Neural cell (in vitro differentiated cells): ENCODE data around the gene IPO5. TPM values are rescaled to one million over a fixed set of nuclear protein-coding genes. Genes with fewer than 3 reads are reported as not detected.
"Not testable (repeated sequence)": the region's sequence is repeated elsewhere in the genome, so short reads cannot be mapped to it uniquely, and the experiment has no call there.

Experiments
- H2AFZ ChIP-seq: fragments of 200-600, 300-800 bp; sonication (generic), shearing (Covaris generic); 2 replicates; pipeline ENCODE4 v1.6.0; 2014; ENCODE audit warnings: low read depth, mild to moderate bottlenecking, antibody characterized with exemption, low read length, moderate library complexity
- H3F3A ChIP-seq: fragments of 200-600 bp; shearing (Covaris generic); 2 replicates; pipeline ENCODE4 v1.6.1; 2016; ENCODE audit warnings: mild to moderate bottlenecking, moderate library complexity, mixed read lengths, antibody characterized with exemption, low read length; ENCODE audit not compliant: insufficient read depth, poor library complexity, severe bottlenecking
- H3K27ac ChIP-seq: fragments of 200-600, 300-800 bp; sonication (generic), shearing (Covaris generic); 2 replicates; pipeline ENCODE4 v1.5.1; 2014; ENCODE audit warnings: mild to moderate bottlenecking, low read length, moderate library complexity
- H3K27me3 ChIP-seq: fragments of 300-800, 200-600 bp; sonication (generic), shearing (Covaris generic); 2 replicates; pipeline ENCODE4 v1.6.0; 2014; ENCODE audit warnings: mild to moderate bottlenecking, low read depth, low read length, moderate library complexity; ENCODE audit not compliant: insufficient read depth
- H3K36me3 ChIP-seq: fragments of 300-800, 200-600 bp; sonication (generic), shearing (Covaris generic); 2 replicates; pipeline ENCODE4 v1.5.1; 2014; ENCODE audit warnings: mild to moderate bottlenecking, antibody characterized with exemption, low read length, moderate library complexity; ENCODE audit not compliant: insufficient read depth
- H3K4me2 ChIP-seq: fragments of 300-800, 200-600 bp; sonication (generic), shearing (Covaris generic); 2 replicates; pipeline ENCODE4 v1.6.0; 2014; ENCODE audit warnings: mild to moderate bottlenecking, low read length
- H3K4me3 ChIP-seq: fragments of 300-800, 200-600 bp; sonication (generic), shearing (Covaris generic); 2 replicates; pipeline ENCODE4 v1.5.1; 2014; ENCODE audit warnings: mild to moderate bottlenecking, low read length, moderate library complexity
- H3K79me2 ChIP-seq: fragments of 200-600 bp; shearing (Covaris generic); replicated peaks from 2 replicates; pipeline ENCODE4 v1.6.0; 2014; ENCODE audit warnings: mild to moderate bottlenecking, low read length, moderate library complexity; ENCODE audit not compliant: insufficient read depth
- H3K9ac ChIP-seq: fragments of 300-800, 200-600 bp; sonication (generic), shearing (Covaris generic); 2 replicates; pipeline ENCODE4 v1.6.1; 2016; ENCODE audit warnings: mild to moderate bottlenecking, low read length, mixed read lengths
- H3K9me2 ChIP-seq: fragments of 200-600 bp; shearing (Covaris generic); 2 replicates; pipeline ENCODE4 v1.6.1; 2016; ENCODE audit warnings: mild to moderate bottlenecking, low read length, mixed read lengths; ENCODE audit not compliant: insufficient read depth
- H3K9me3 ChIP-seq: fragments of 200-600, 300-800 bp; sonication (generic), shearing (Covaris generic); 2 replicates; pipeline ENCODE4 v1.6.1; 2016; ENCODE audit warnings: mild to moderate bottlenecking, mixed run types, low read length, moderate library complexity, mixed read lengths
- H4K20me1 ChIP-seq: fragments of 200-600 bp; shearing (Covaris generic); 2 replicates; pipeline ENCODE4 v1.6.1; 2016; ENCODE audit warnings: mild to moderate bottlenecking, mixed run types; ENCODE audit not compliant: insufficient read depth
- CTCF ChIP-seq: fragments of 450-650 bp; IDR thresholded peaks from 2 replicates; pipeline ENCODE4 v1.5.1; 2014; ENCODE audit warnings: antibody characterized with exemption, mild to moderate bottlenecking, moderate library complexity; ENCODE audit not compliant: poor library complexity, severe bottlenecking
- EP300 ChIP-seq: fragments of 450-650 bp; conservative IDR thresholded peaks from 2 replicates; pipeline ENCODE4 v1.6.1; 2014; ENCODE audit warnings: antibody characterized with exemption, mild to moderate bottlenecking, moderate library complexity; ENCODE audit not compliant: poor library complexity, severe bottlenecking
- EZH2 ChIP-seq: fragments of 200-600, 300-800 bp; shearing (Covaris generic), sonication (generic); IDR thresholded peaks from 2 replicates; pipeline ENCODE4 v1.6.1; 2014; ENCODE audit warnings: antibody characterized with exemption, low read length, borderline replicate concordance, mild to moderate bottlenecking; ENCODE audit not compliant: insufficient read depth, poor library complexity, severe bottlenecking
- MXI1 ChIP-seq: fragments of 450-650 bp; conservative IDR thresholded peaks from 2 replicates; pipeline ENCODE4 v1.6.1; 2014; ENCODE audit warnings: antibody characterized with exemption, mild to moderate bottlenecking; ENCODE audit not compliant: poor library complexity, severe bottlenecking
- POLR2AphosphoS5 ChIP-seq: IDR thresholded peaks from 2 replicates; pipeline ENCODE4 v1.6.1; 2012
- RAD21 ChIP-seq: fragments of 450-650 bp; conservative IDR thresholded peaks from 2 replicates; pipeline ENCODE4 v1.6.1; 2014; ENCODE audit warnings: antibody characterized with exemption, mild to moderate bottlenecking, moderate library complexity
- REST ChIP-seq: IDR thresholded peaks from 2 replicates; pipeline ENCODE4 v1.6.1; 2012; ENCODE audit warnings: borderline replicate concordance
- SMC3 ChIP-seq: fragments of 450-650 bp; conservative IDR thresholded peaks from 2 replicates; pipeline ENCODE4 v1.6.1; 2014; ENCODE audit warnings: antibody characterized with exemption, mild to moderate bottlenecking, moderate library complexity; ENCODE audit not compliant: poor library complexity
- TAF1 ChIP-seq: IDR thresholded peaks from 2 replicates; pipeline ENCODE4 v1.6.1; 2012; ENCODE audit warnings: low read depth
- polyA plus RNA-seq: library from polyadenylated mRNA; depleted of rRNA; stranded (reverse); fragments of >200 nt; gene quantifications from 2 replicates; pipeline ENCODE4 v1.2.3, GENCODE V29; 2014

Gene IPO5
- polyA plus RNA-seq, 1 donor from 2014 or later = 83.4 TPM

- Histone ChIP-seq H3K79me2 (no peaks in the 10 kb centered on the region), H3K9ac (no peak overlapping the region), H4K20me1 (no peaks in the 10 kb centered on the region), H3K4me3 (no peak overlapping the region), H3K4me2 (no peak overlapping the region), H3K9me3 (no peaks in the 10 kb centered on the region), H3F3A (no peaks in the 10 kb centered on the region), H3K9me2 (no peaks in the 10 kb centered on the region), H2AFZ (no peak overlapping the region), H3K27me3 (no peaks in the 10 kb centered on the region), H3K36me3 (peaks cover 31% of the 10 kb centered on the region), H3K27ac (no peak overlapping the region)
- TF ChIP-seq POLR2AphosphoS5 = no peak
- TF ChIP-seq EZH2 = no peak
- TF ChIP-seq TAF1 = no peak
- no peak for TF ChIP-seq EP300
Measured at GRCh38 chr13:98004107-98004506, 50.6 kb downstream of the IPO5 start.

GRCh38 chr13:98004997-98005396, 51.5 kb downstream of the IPO5 start:
- not testable (repeated sequence) for H3K4me3 ChIP-seq, H3K79me2 ChIP-seq, H3K27me3 ChIP-seq, H4K20me1 ChIP-seq, H3K4me2 ChIP-seq, H3F3A ChIP-seq, H3K9me2 ChIP-seq, H3K9me3 ChIP-seq, H2AFZ ChIP-seq, H3K27ac ChIP-seq, H3K9ac ChIP-seq
- peaks cover 23% of the 10 kb centered on the region for H3K36me3 ChIP-seq

GRCh38 chr13:98007001-98007400, 53.5 kb downstream of the IPO5 start:
- no peak overlapping the region for H3K4me2 ChIP-seq
- H4K20me1 ChIP-seq = no peaks in the 10 kb centered on the region
- no peaks in the 10 kb centered on the region for H3K79me2 ChIP-seq
- no peaks in the 10 kb centered on the region for H3F3A ChIP-seq
- H3K9me3 ChIP-seq = no peaks in the 10 kb centered on the region
- no peaks in the 10 kb centered on the region for H3K9me2 ChIP-seq
- TF ChIP-seq POLR2AphosphoS5 = no peak
- TF ChIP-seq REST = no peak
- TF ChIP-seq RAD21 = no peak
- TF ChIP-seq EP300 = no peak
- no peak for TF ChIP-seq SMC3
- TF ChIP-seq EZH2 = no peak
- TF ChIP-seq MXI1 = no peak
- no peak for TF ChIP-seq CTCF
- no peak for TF ChIP-seq TAF1
- H2AFZ ChIP-seq = no peak overlapping the region
- no peak overlapping the region for H3K4me3 ChIP-seq
- peaks cover 23% of the 10 kb centered on the region for H3K36me3 ChIP-seq
- no peaks in the 10 kb centered on the region for H3K27me3 ChIP-seq
- H3K27ac ChIP-seq = no peak overlapping the region
- H3K9ac ChIP-seq = no peak overlapping the region
